ENCODE data around the gene CRY2. TPM values are rescaled to one million over a fixed set of nuclear protein-coding genes. Genes with fewer than 3 reads are reported as not detected.

CRY2 gene
- total RNA-seq, 4 donors from 2014 or later = 42.2 to 73.6 (median 50.2) TPM

GRCh38 chr11:45927332-45927683, 80.0 kb downstream of the CRY2 start:
- peaks cover 8 to 25% (median 21%) of the 10 kb centered on the region in 4 donors for H3K4me1 ChIP-seq
- TF ChIP-seq CTCF (IDR thresholded peaks at IDR 0.05) (no peak), POLR2AphosphoS5 (IDR thresholded peaks at IDR 0.05) (no peak), POLR2A (IDR thresholded peaks at IDR 0.05) (no peak), EP300 (IDR thresholded peaks at IDR 0.05; ENCODE audit: low read depth) (no peak)
- DNase-seq = peak; percentile 7
- H3K27me3 ChIP-seq = peaks cover 22% of the 10 kb centered on the region
- no peaks in the 10 kb centered on the region for H3K9me3 ChIP-seq
- intact Hi-C loops (cut with DNase I; ENCODE audit: low total_unique reads) (no loop called here), in situ Hi-C loops (cut with MboI; ENCODE audit: low pct_ligation_motif_present in 1 of 4, low pct_unique_long_range_greater_than_20kb in 1 of 4, low sequenced_read_pairs in 3 of 4) (no loop called here)
- 70% methylated on average over 15 of the region's 15 CpGs; no CpG with 5 or more reads in 1 of the 2 donors for WGBS, 2 donors (ENCODE audit: low coverage in 1 of 2)
- H3K4me3 ChIP-seq = no peak overlapping the region
- H3K36me3 ChIP-seq = no peaks in the 10 kb centered on the region
- H3K27ac ChIP-seq = no peak overlapping the region

GRCh38 chr11:45927684-45928413, 80.6 kb downstream of the CRY2 start:
- no peak overlapping the region for H3K27ac ChIP-seq
- H3K9me3 ChIP-seq = no peaks in the 10 kb centered on the region
- intact Hi-C loops (cut with DNase I; ENCODE audit: low total_unique reads) = no loop called here
- H3K4me3 ChIP-seq = no peak overlapping the region
- in situ Hi-C loops (cut with MboI; ENCODE audit: low pct_ligation_motif_present in 1 of 4, low pct_unique_long_range_greater_than_20kb in 1 of 4, low sequenced_read_pairs in 3 of 4) = no loop called here
- H3K36me3 ChIP-seq = no peaks in the 10 kb centered on the region
- peaks cover 16% of the 10 kb centered on the region for H3K27me3 ChIP-seq
- peaks cover 7 to 19% (median 16%) of the 10 kb centered on the region in 4 donors for H3K4me1 ChIP-seq
- DNase-seq = no peak
- TF ChIP-seq POLR2AphosphoS5 (IDR thresholded peaks at IDR 0.05) (no peak), EP300 (IDR thresholded peaks at IDR 0.05; ENCODE audit: low read depth) (no peak), CTCF (IDR thresholded peaks at IDR 0.05) (no peak), POLR2A (IDR thresholded peaks at IDR 0.05) (no peak)
- 92% methylated on average over 27 of the region's 27 CpGs; no CpG with 5 or more reads in 1 of the 2 donors for WGBS, 2 donors (ENCODE audit: low coverage in 1 of 2)

GRCh38 chr11:45928535-45929215, 81.4 kb downstream of the CRY2 start:
- DNase-seq = peak; percentile 6
- Histone ChIP-seq H3K27me3 (peaks cover 9% of the 10 kb centered on the region), H3K27ac (no peak overlapping the region), H3K4me3 (no peak overlapping the region), H3K4me1 (peaks cover 7 to 14% (median 11%) of the 10 kb centered on the region in 4 donors), H3K36me3 (peaks cover 0 to 2% (median under 1%) of the 10 kb centered on the region in 4 donors), H3K9me3 (no peaks in the 10 kb centered on the region)
- TF ChIP-seq EP300 (IDR thresholded peaks at IDR 0.05; ENCODE audit: low read depth) = no peak
- no peak for TF ChIP-seq POLR2AphosphoS5 (IDR thresholded peaks at IDR 0.05)
- no peak for TF ChIP-seq CTCF (IDR thresholded peaks at IDR 0.05)
- no peak for TF ChIP-seq POLR2A (IDR thresholded peaks at IDR 0.05)
- intact Hi-C loops (cut with DNase I; ENCODE audit: low total_unique reads) (no loop called here), in situ Hi-C loops (cut with MboI; ENCODE audit: low pct_ligation_motif_present in 1 of 4, low pct_unique_long_range_greater_than_20kb in 1 of 4, low sequenced_read_pairs in 3 of 4) (no loop called here)
- 86% methylated on average over 13 of the region's 13 CpGs; no CpG with 5 or more reads in 1 of the 2 donors for WGBS, 2 donors (ENCODE audit: low coverage in 1 of 2)

GRCh38 chr11:45929486-45930030, 82.3 kb downstream of the CRY2 start:
- Histone ChIP-seq H3K36me3 (peaks cover 0 to 11% (median 5%) of the 10 kb centered on the region in 4 donors), H3K27ac (peak overlapping the region in 1 of 4 donors; percentile 4)

More at GRCh38 chr11:45929486-45930030, 82.3 kb downstream of the CRY2 start:
- Histone ChIP-seq H3K4me1 (peaks cover 7 to 14% (median 11%) of the 10 kb centered on the region in 4 donors), H3K27me3 (peaks cover 2% of the 10 kb centered on the region), H3K9me3 (no peaks in the 10 kb centered on the region), H3K4me3 (no peak overlapping the region)
- TF ChIP-seq POLR2AphosphoS5 (IDR thresholded peaks at IDR 0.05) (no peak), CTCF (IDR thresholded peaks at IDR 0.05) (no peak), EP300 (IDR thresholded peaks at IDR 0.05; ENCODE audit: low read depth) (no peak), POLR2A (IDR thresholded peaks at IDR 0.05) (no peak)
- no peak for DNase-seq
- WGBS, 2 donors (ENCODE audit: low coverage in 1 of 2) = 56 to 73% methylated on average over 3 to 10 of the region's 10 CpGs
- intact Hi-C loops (cut with DNase I; ENCODE audit: low total_unique reads) (no loop called here), in situ Hi-C loops (cut with MboI; ENCODE audit: low pct_ligation_motif_present in 1 of 4, low pct_unique_long_range_greater_than_20kb in 1 of 4, low sequenced_read_pairs in 3 of 4) (no loop called here)
